A204.1 (cell line): ENCODE measurements around the gene BTBD3.

ENCODE experiments used
- FAIRE-seq: peaks from 2 replicates; lab custom pipeline; 2012; peaks lifted over from hg19 to GRCh38; lab: Jason Lieb, UNC

Gene BTBD3

DNA sequence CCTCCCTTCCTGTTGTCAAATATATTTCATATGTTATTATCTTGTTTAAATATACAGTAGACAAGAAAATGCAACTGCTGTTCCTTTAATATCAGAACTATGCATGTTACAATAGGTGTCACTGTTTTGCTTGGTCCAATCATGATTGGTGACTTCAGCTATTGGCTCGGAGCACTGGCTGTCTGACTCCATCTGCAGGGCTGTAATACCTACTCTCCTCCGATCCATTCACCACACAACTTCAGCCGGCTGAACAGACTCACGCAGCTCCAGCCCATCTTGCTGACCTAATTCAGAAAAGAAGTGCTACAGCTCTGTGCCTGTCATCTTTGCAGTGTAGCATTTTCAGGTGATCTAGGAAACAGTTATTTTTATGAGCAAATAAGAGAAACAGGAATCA lies at the start of gene BTBD3:
Gene BTBD3, plus strand, starts transcription at position 231 of the 400 bp plus-strand sequence. CDS start 383 bp downstream, outside the sequence.
- FAIRE-seq, result no peak

DNA sequence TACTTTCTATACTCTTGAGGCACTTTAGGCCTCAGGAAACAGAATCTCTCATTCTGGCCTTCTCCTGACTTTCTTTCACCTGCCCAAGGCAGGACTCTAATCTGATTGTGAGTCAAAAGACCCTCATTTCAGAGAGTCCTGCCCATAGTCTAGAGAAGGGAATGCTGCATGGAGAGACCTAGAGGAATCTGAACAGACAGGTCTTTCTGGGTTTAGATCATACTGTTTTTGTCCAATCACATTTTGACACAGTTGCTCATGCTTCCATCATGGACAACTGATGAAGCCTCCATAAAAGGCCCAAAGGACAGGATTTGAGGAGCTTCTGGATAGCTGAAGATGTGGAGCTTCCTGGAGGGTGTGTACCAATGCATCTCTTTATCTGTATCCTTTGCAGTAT lies 48.1 kb upstream of the BTBD3 start:
- no peak for FAIRE-seq

DNA sequence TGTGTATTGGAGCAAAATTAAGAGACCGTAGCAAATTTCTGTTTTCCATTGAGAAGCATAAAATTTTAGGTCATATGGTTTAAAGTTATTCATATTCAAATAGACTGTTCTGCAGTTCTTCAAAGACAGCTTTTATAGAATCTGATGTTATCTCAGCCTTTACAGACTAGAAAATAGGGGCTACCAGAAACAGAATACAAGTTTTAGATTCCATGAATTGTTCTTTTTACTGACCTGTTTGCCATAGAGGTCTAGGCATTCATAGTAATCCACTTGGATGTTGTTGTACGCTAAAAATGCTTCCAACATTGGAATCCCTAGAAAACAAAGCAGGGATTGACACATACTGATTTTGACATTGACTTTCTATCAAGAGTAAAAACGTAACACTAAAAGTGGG lies 47.3 kb upstream of the BTBD3 start:
- FAIRE-seq, result no peak

DNA sequence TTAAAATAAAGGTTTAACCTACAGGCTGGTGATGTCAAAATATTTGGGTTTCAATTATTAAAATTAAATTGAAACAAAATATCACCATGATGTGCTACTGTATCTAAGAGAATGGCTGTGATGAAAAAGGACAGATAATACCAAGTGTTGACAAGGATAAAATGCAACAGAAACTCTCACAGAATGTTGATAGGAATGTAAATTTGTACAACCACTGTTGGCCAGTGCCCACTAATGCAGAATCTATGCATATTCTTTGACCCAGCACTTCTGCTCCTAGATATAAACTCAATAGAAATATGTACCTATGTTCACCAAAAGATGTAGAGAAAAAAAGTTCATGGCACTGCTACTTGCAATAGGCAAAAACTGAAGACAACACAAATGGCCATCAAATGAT lies 41.1 kb upstream of the BTBD3 start:
- FAIRE-seq, result no peak

DNA sequence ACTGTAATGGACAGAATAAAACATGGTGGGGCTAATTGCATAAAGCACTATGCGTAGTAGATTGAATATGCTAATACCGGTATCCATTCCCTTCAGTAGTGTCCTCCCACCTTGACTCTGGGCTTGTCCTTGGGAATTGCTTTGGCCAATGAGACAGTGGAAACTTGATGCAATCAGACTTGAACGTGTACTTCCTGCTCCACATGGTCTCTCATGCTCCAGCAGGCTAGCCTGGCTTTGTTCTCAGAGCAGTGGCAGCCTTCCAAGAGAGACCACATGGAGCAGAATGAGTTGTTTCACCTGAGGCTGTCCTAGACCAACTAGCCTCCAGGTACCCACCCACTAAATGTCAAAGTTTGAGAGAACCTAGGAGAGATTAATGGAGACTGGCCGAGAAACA lies 37.0 kb upstream of the BTBD3 start:
- no peak for FAIRE-seq

DNA sequence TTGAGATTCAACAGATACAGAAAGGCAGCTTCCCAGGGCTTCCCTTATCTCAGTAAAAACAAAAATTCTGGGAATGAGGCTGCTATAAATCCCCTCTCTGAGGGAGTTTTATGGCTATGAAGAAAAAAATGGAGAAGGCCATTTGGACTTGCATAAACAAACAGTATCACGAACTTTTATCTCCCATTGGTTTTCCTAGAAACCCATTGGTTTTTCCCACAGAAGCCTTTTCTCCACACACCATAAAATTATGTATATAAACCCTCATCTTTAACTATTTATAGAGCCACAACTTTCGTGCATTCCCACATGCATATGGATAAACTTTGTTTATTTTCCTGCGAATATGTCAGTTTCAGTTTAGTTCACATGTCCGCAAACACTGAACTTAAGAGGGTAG lies 36.2 kb upstream of the BTBD3 start:
- no peak for FAIRE-seq

DNA sequence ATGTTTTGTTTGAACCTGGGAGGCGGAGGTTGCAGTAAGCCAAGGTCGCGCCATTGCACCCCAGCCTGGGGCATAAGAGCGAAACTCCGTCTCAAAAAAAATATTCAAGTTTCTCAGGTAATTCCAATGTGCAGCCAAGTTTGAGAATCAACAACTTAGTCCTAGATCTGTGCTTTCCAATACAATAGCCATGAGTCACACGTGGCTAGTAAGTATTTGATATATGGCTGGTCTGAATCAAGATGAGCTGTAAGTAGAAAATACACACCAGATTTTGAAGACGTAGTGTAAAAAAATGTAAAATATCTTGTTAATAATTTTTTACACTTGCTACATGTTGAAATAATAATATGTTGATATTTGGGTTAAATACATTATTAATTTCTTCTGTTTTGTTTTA lies 35.0 kb upstream of the BTBD3 start:
- FAIRE-seq, result no peak

DNA sequence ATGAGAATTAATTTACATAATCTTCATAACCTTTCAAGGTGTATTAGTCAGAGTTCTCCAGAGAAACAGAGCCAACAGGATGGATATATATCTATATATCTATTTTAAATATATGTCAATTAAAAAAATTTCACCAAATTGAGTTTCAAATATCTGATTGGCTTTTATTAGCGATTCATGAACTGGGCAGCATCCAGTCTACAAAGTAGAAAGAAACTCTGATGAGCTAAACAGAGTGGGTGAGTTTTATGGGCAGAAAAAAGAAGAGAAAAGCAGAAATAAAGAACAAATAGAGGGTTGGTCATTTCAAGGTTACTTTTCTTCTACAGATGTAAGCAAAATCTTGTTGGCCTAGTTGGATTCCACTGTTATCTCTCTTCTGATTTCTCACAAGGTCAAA lies 29.0 kb upstream of the BTBD3 start:
- FAIRE-seq, result no peak

DNA sequence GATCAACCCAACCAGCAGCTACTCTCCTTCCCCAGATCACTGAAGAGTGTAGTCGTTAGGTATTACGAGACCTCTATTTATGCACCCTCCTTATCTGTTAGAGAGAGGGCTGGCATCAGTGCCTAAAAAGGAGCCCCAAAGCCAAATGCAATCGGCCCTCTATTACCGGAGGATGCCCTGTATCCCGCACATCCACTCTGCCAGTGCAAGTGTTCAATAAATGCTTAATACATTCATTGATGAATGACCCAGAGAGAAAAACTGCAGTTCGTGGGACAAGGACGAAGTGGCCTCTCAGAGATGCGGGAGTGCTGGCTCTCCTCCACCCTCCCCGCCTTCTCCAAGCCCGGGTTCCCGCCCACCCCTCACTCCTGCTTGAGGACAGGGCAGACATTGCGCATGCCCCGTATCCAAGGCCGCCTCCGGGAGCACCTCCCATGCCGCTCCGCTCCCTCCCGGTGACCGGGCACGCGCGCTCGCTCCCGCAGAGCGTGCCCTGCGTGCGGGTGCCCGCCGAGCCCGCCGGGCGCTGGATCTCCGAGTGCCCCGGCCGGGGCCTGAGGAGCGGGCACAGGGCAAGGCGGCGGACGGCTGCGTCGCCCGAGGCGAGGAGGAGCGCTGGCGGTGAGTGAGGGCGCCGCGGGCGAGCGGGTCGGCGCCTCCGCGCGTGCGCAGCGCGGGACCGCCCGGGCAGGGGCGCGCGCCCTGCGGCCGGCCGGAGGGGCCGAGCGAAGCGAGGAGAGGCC lies 27.2 kb upstream of the BTBD3 start:
- no peak for FAIRE-seq

DNA sequence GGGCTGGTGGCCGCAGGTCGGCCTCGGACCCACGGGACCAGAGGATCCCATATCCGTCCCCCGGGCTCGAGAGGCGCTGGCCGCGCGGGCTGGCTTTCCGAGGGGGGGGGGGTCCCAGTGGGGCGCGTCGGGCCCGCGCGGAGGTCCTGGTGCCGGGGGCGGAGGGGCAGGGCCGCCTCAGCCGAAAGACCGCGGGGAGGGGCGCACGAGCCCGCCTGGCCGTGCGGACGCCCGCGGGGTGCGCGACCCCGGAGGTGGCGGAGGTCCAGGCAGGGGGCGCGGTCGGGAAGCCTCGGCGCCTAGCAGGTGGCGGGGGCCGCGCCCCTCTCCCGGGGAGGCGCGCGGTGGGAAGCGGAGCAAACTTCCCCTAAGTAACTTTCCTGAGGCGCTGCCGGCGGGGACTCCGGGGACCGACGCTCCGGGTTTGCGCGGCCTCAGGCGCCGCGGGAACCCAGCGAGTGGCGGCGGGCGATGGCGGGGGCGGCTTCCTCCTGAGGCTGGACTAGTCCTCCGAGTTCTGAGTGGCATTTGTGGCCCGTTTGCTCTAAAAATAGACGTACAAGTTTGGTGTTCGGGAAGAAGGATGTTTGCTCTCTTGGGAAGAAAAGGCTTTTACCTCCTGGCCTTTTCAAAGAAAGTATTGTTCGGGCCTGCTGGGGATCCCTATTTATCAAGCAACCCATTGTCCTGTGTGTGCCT lies 26.5 kb upstream of the BTBD3 start:
- FAIRE-seq, result no peak

DNA sequence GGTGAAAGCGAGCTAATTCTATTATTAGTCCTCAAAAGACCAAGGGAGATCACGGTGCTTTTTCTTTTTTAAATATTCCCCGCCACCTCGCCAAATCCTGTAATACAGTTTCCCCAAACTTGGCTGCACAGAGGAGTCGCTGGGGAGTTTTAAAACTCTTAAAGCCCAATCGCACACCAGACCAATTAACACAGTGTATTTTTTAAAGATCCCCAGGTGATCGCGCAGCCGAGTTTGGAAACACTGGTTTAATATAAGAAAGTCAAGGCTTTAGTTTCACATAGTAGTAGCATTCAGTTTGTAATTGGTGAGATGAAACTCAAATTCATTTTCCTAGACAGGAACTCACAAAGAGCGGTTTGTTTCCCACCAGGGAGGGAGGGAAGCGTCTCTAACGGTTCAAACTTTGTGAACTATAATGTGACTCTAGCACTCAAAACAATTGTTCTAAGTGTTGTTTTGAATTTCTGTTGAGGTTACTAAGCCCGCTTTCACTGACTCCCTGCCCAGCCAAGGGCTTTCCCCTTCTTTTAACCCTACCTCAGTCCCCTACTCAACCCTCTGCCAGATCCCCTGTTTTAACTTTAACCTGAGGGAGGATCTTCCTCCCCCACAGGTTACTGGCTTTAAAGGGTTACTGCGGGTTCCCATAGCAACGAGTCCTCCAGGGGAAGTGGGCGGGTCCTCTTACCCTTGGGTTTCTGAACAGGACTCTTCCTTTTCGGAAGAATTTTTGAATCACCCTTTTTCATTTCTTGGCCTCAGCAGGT lies 25.7 kb upstream of the BTBD3 start:
- FAIRE-seq, result peak; percentile 93

DNA sequence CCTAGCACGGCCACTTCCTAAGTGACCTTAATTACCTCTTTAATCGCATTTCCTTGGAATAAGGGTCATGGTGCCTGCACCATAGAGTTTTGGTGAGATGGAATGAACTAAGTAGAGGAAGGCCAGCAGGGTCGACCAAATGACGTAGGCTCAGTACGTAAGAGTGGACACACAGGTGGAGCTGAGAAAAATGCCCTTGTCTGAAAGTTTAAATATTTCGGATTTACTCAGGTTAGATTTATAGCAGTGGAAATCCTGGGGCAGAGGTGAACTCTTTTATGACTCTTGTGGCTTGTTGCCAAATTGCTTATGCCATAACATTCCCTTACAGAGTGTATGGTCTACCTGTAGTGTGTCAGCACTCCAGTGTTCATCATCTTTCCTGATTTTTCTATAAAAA lies 23.6 kb upstream of the BTBD3 start:
- no peak for FAIRE-seq

DNA sequence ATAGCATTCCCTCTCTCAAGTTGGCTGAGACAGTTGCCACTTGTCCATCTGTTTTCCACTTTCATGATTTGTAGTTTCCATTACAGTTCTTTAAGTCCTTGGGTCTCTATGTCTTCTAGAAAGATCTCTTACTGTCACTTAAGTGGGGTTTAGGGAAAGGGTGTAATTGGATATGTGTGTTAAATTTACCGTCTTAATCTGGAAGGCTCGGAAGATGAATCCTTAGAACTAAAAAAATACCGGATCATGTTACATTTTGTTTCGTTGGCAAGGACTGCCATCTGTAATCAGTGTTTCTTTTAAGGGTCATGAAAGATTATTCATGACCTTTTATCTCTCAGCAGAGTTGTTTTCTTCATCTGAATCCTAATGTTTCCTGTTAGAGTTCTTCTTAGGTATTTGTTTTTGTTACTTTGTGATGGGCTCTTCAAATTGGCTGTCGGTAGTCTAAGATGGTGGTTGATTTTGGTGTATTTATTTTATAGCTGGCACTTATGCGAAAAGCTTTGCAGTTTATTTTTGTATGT lies 21.8 kb upstream of the BTBD3 start:
- FAIRE-seq, result no peak

DNA sequence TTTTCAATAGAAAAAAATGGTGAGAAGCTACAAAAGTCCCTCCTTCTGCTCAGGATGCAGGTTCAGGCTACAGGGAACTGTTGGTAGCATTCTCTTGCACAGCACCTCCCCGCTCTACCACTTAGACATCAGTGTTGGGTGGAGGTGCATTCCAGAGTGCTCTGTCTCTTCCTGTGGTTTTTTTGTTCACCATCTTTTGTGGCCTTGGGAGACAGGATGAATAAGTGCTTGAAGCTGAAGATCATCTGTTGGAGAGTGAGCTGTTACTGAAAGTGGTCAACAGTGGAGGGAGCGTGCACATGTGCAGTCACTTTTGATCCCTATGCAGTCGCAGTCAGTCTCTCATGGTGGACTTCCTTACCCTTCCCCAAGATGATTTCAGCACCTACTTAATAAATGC lies 16.6 kb upstream of the BTBD3 start:
- no peak for FAIRE-seq

DNA sequence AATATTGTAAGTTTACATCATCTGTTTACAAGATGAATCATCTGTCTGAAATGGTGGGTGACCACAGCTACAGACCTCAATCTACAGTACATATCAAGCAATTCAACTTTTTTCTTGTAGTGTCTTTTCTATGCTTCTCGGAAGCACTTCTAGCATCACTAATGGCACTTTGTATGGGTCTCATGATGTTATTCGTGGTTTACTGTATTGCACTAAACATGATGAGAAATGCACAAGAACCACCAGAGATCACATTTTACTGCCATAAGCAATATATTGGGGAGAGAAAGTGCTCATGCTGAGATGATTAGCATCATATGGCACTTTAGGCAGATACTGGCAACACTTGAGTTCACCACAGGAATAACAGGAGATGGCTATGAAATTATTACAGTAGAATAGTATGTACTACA lies 15.4 kb upstream of the BTBD3 start:
- FAIRE-seq, result peak; percentile 44

DNA sequence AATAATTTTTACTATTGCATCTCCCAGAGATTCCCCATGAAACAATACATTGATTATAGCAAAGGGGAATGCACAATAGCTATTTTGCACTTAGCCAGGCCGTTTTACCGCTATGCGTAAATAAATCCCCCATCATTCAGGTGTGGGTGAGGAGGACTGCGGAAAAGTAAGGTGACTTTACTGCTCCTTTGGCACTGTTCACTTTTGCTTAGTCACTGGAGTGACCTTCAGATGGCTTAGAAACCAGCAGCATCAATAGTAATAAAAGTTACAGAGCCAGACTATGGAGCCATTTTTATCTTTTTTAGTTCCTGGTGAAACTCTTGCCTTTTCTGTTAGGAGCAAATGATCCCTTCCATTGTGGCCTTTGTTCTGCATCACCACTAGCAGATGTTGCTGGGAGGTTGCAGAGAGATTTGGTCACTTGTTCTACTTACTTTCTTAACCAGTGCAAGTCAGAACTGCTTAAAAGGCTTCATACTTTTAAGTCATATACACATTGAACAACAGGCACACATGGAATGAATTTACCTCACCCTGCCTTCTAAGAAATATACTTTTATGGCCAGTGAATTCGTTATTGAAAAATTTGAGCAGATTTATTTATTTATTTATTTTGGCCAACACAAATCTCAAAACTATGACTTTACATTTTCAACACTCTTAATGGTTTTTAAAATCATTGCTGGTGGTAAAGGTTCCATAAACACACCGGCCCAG lies 12.1 kb upstream of the BTBD3 start:
- FAIRE-seq, result no peak

DNA sequence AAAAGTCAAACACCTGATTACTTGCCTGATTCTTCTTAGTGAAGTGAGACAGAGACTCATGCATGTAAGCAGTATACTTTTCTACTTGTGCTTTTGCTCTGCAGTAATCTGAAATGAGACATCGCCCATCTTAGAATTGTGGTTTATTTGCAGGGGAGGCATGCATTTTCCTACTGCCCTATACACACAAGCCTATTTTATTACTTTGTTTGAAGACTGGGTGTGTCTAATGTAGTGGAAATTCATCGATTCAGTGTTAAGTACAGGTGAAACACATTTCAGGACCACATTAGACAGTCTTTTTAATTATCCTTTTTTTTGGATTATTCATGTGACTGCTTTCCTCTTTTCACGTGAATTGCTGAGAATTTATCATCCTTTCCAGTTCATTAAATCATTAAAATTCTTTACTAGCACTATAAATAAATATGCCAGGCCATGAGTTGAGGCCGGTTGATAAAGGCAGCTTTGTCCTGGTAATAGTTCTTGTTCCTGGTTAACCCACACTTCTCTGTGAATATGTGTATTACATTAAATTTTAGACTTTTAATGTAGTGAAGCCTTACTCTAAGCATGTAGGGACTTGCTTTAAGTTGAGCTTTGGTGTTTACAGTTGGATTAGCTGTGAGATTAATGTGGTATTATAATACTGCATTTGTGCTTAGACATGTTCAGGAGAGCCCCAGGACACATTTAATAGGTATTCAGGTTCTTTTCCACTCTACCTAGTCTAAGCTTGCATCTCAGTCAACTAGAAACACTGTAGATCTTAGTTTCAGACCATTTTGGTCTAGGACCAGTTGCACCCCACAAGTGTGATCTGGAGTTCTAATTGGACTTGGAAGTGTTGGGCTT lies 10.8 kb upstream of the BTBD3 start:
- no peak for FAIRE-seq

DNA sequence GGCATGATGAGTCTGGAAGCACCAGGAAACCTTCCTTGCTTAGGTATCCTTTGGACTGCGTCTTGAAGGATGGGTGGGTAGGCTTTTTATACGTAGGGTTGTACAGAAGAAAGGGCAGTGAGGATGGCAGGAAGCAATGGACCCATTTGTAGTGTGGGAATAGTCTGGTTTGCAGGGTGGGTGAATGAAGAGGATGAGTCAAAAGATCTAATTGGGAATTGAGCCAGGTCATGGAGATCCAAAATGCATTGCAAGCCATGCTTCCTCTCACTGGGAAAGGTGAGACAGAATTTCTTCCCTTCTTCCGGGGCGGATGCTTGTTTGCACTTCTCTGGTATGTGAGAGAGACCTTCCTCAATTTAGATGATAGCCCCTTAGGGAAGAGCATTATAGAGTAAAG lies 10.1 kb upstream of the BTBD3 start:
- no peak for FAIRE-seq

DNA sequence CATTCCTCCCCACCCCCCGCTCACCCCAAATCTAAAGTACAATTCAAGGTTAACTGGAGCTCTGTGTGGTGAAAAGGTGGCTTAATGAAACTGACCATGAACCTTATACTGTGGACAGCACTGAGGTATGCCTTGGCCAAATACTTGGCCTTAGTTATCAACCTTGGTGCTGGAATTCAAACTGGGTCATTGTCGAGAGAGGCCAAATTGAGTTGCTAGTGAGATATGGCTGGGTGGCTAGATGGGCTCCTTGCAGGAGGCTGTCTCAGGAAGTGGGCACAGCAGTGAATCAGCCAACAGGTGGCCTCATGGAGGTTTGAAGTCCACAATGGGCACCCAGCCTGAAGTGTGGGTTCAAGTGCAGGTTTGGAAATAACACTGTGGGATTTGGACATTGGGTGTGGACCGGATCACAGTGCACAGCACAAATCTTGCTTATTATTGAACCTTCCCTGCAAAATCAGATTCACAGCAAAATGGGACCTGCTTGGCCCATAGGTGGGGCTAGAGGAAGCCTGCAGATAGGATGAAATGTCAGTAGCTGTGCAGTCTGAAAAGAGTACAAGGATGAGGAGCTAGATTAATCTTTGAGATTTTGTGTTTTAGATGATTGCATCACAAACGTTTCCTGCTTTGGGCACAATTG lies 5.6 kb upstream of the BTBD3 start:
- no peak for FAIRE-seq

DNA sequence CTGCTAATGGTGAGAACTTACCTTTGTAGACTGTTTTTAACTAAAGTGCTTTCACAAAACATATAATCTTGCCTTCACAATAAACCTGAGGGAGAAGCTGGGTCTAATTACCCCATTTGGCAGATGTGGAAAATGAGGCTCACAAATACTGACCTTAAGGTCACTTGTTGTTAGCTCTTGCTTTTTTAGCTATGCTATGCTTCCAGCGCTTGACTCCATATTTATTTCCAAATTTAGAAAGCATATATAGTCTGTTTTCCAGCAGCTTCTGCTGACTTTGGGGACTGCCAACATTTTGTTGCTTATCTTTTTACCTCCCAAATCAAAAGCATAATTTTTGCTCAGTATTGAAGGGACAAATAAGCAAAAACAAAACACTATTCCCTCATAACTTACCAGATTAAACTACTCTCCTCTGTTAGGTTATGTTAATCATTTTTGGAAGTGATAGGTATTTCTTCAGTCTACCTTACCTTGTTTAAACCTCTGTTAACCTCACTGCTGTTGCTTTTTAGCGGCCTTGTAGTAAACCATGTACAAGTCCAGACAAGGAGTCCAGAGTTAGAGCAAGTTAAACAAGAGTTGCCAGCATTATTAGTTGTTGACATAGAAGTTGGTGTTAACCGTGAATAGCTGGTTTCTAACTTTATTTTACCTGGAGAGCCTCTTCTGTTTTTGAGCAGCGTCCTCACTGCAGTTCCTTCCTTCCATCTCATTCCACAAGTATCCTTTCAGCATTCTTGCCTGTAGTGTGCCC lies 4.9 kb upstream of the BTBD3 start:
- no peak for FAIRE-seq
